T-cell (primary cell): Measurements from ENCODE around the gene IFNLR1. TPM values are rescaled to one million over a fixed set of nuclear protein-coding genes. Genes with fewer than 3 reads are reported as not detected.

Source experiments
- ATAC-seq, 4 experiments: fragments of 200-7000 bp in 3 of 4; fragments of 150-1000 bp in 1 of 4; cut with Tn5 transposase; replicated peaks in 1 of 4; 1 replicate in 3 of 4; 2 replicates in 1 of 4; pipeline ENCODE4 v1.10.0; 2021; ENCODE audit warnings: moderate library complexity in 3 of 4, mild to moderate bottlenecking in 2 of 4, moderate number of reproducible peaks in 1 of 4
- CTCF ChIA-PET, 2 donors: fragments of 300-600 bp; sonication (Branson Sonifier 250); formaldehyde crosslinking; loops; one replicate each; lab custom pipeline; 2022; ENCODE audit warnings: antibody characterized with exemption in 2 of 2; lab: Charles Lee
- POLR2A ChIA-PET, 2 donors: fragments of 300-600 bp; sonication (Branson Sonifier 250); formaldehyde crosslinking; loops; one replicate each; lab custom pipeline; 2022; ENCODE audit warnings: antibody characterized with exemption in 2 of 2; lab: Charles Lee
- DNase-seq, 35 experiments: peaks; one replicate each; pipeline versions ENCODE4 v3.0.0 to v3.0.0-alpha.2; 2013 to 2023
- H3K27ac ChIP-seq: one replicate; pipeline ENCODE4 v1.5.1; 2013; ENCODE audit warnings: low read length
- H3K27me3 ChIP-seq, 2 experiments: replicated peaks in 1 of 2; 1 replicate in 1 of 2; 2 replicates in 1 of 2; pipeline versions ENCODE4 v1.6.1 to v1.7.0; 2013; ENCODE audit warnings: low read length in 1 of 2, mixed read lengths in 1 of 2; ENCODE audit not compliant: control insufficient read depth in 2 of 2, insufficient read depth in 2 of 2; ENCODE audit errors: extremely low read depth in 1 of 2
- H3K36me3 ChIP-seq, 2 donors: 1 replicate in 1 of 2; 2 replicates in 1 of 2; pipeline versions ENCODE4 v1.6.1 to v1.7.0; 2013; ENCODE audit warnings: low read length in 1 of 2; ENCODE audit not compliant: control insufficient read depth in 2 of 2, insufficient read depth in 1 of 2; ENCODE audit errors: extremely low read depth in 1 of 2
- H3K4me1 ChIP-seq, 2 experiments: 1 replicate in 1 of 2; 2 replicates in 1 of 2; pipeline versions ENCODE4 v1.6.1 to v1.7.0; 2013; ENCODE audit warnings: low read length in 2 of 2, mixed read lengths in 1 of 2; ENCODE audit not compliant: insufficient read depth in 2 of 2, control insufficient read depth in 1 of 2; ENCODE audit errors: extremely low read depth in 1 of 2
- H3K4me3 ChIP-seq, 2 donors: 1 replicate in 1 of 2; 2 replicates in 1 of 2; pipeline versions ENCODE4 v1.5.1 to v1.7.0; 2013; ENCODE audit warnings: mild to moderate bottlenecking in 2 of 2, low read length in 1 of 2, moderate library complexity in 1 of 2; ENCODE audit not compliant: control insufficient read depth in 1 of 2; ENCODE audit errors: extremely low read depth in 1 of 2
- H3K9me3 ChIP-seq: 2 replicates; pipeline ENCODE4 v1.7.0; 2013
- H3K27ac Mint-ChIP-seq, 2 donors: one replicate each; pipeline ENCODE4 v1.8.0; 2020 to 2021; ENCODE audit warnings: mild to moderate bottlenecking in 2 of 2, mixed read lengths in 2 of 2
- H3K27me3 Mint-ChIP-seq, 2 donors: one replicate each; pipeline ENCODE4 v1.8.0; 2021 to 2022; ENCODE audit warnings: mixed read lengths in 2 of 2
- H3K36me3 Mint-ChIP-seq: one replicate; pipeline ENCODE4 v1.8.0; 2021; ENCODE audit warnings: mixed read lengths
- H3K4me1 Mint-ChIP-seq, 3 donors: one replicate each; pipeline ENCODE4 v1.8.0; 2020 to 2022; ENCODE audit warnings: mixed read lengths in 3 of 3, mild to moderate bottlenecking in 1 of 3
- H3K4me3 Mint-ChIP-seq, 3 donors: one replicate each; pipeline ENCODE4 v1.8.0; 2020 to 2022; ENCODE audit warnings: mild to moderate bottlenecking in 3 of 3, mixed read lengths in 3 of 3, moderate library complexity in 3 of 3
- H3K9me3 Mint-ChIP-seq, 3 donors: one replicate each; pipeline ENCODE4 v1.8.0; 2020 to 2022; ENCODE audit warnings: mixed read lengths in 3 of 3
- WGBS: methylation state at CpG from one replicate; pipeline ENCODE4 v1.1.5; 2013; ENCODE audit warnings: missing lambda C conversion rate; ENCODE audit not compliant: insufficient coverage; 5-methylcytosine and 5-hydroxymethylcytosine counted together
- total RNA-seq, 35 experiments: library from RNA in 6 of 35; stranded (reverse) in 6 of 35; fragments of 120-200 nt in 1 of 35; gene quantifications; one replicate each; pipeline versions ENCODE4 v1.2.1 to v1.2.4 and lab custom pipeline; 2013 to 2026

IFNLR1 gene
- total RNA-seq, 5 donors from 2014 or later (not counting 1 experiment from before 2014, with no cell fraction given): 2.4 to 7.0 (median 6.0) TPM

DNA sequence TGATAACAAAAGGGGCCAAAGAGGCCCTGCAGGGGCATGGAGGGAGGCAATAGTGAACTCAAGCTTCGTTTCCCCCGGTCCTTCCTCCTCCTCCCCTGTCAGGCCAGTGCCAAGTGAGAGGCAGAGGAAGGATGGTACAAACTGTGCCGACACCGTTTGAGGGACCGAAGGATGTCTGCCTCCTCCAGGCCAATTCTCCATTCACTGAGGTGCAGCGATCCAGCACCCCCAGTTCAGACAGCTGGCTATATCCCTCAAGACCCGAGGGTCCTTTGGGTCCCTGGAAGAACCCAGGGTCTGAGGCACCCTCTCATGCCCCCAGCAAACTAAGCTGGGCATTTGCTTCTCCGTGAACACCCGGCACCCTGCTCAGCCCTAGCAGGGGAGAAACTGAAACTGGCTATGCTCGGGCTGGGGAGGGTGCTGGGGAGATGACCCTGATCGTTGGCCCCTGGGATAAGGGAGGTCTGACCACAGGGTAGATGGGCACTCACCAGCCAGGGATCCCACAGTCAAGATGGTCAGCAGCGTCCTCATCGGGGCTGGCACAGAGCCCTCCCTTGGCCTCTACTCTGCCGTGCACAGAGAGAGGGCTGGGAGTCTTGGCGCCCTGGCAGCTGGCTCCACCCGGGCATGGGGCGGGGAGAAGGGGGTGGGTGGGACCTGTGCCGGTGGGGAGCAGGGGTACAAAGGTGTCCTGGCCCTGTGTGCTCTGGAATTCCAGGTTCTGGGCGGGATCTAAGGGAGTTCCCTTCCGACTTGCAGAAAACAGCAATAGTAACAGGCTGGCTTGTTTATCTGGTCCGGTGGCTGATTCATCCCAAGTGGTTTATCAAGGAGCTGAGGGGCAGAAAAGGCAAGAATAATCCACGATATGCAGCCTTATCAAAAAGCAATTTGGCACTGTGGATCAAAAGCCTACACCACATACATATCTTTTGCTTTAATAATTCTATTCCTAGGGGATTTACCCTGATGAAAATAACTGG is 44.2 kb downstream of the IFNLR1 start, which contains the start of gene IL22RA1:
IL22RA1 (minus strand) TSS at position 595 of the 989 bp plus-strand sequence; CDS start at position 537, 58 bp downstream.
- ChIA-PET CTCF (no interaction called here), POLR2A (no interaction called here)

DNA sequence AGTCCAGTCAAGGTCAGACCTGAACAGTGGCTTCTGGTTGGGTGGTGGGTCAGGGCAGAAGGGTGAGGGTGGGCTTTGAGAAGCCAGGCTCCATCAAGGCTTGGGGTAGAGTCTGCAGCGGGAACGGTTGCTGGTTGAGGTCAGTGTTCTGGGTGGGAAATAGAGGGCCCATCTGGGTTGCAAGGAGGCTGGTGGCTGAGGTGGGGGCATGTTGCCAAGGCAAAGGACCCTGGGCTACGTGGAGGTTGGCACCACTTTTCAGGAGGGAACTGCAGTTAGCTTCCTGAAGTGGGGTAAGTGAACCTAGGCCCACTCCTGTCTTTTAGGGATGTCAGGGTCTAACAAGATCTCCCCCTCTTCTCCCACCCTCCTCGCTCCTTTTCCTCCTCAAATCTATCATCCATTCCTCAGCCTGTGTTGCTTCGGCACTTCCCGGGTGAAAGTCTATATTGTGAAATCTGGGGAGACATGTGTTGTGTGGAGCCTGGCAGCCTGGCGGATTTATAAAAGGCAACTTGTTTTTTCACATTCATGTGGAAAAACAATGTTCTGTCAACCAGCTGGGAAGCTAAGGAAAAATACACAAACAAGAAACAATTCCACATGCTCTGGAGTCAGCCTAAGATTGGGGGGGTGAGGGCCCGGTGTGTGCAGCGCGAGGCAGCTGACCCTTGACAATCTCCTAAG is 45.6 kb downstream of the IFNLR1 start:
- Histone ChIP-seq H3K27me3 (peaks cover 0 to 38% of the 10 kb centered on the region in 2 experiments), H3K9me3 (no peaks in the 10 kb centered on the region), H3K4me1 (peaks cover 0 to 6% of the 10 kb centered on the region in 2 experiments), H3K4me3 (no peak overlapping the region), H3K27ac (no peak overlapping the region), H3K36me3 (no peaks in the 10 kb centered on the region)
- Mint-ChIP-seq H3K27me3 (peaks cover 8 to 13% of the 10 kb centered on the region in 2 donors), H3K27ac (no peak overlapping the region), H3K36me3 (no peaks in the 10 kb centered on the region), H3K4me3 (no peak overlapping the region), H3K4me1 (peaks cover 0 to 4% (median 4%) of the 10 kb centered on the region in 3 donors), H3K9me3 (no peaks in the 10 kb centered on the region)
- 100% methylated on average over 2 of the region's 10 CpGs for WGBS
- DNase-seq: no peak
- ChIA-PET CTCF (no interaction called here), POLR2A (no interaction called here)
- ATAC-seq: no peak

More for the DNA sequence above, 44.2 kb downstream of the IFNLR1 start, which contains the start of gene IL22RA1:
- Mint-ChIP-seq H3K4me3 (no peak within 1 kb of the TSS), H3K4me1 (peaks cover 0 to 4% (median 4%) of the 10 kb centered on the region in 3 donors), H3K36me3 (no peaks in the 10 kb centered on the region), H3K27ac (no peak within 1 kb of the TSS), H3K9me3 (no peaks in the 10 kb centered on the region), H3K27me3 (peaks cover 8 to 18% of the 10 kb centered on the region in 2 donors)
- H3K4me1 ChIP-seq: peaks cover 0 to 6% of the 10 kb centered on the region in 2 experiments
- H3K27ac ChIP-seq: no peak within 1 kb of the TSS
- ATAC-seq (no peak), DNase-seq (no peak)
- H3K27me3 ChIP-seq: peaks cover 0 to 42% of the 10 kb centered on the region in 2 experiments
- H3K36me3 ChIP-seq: no peaks in the 10 kb centered on the region
- no peak within 1 kb of the TSS for H3K4me3 ChIP-seq
- WGBS: 79% methylated on average over 17 of the region's 22 CpGs
- H3K9me3 ChIP-seq: no peaks in the 10 kb centered on the region

DNA sequence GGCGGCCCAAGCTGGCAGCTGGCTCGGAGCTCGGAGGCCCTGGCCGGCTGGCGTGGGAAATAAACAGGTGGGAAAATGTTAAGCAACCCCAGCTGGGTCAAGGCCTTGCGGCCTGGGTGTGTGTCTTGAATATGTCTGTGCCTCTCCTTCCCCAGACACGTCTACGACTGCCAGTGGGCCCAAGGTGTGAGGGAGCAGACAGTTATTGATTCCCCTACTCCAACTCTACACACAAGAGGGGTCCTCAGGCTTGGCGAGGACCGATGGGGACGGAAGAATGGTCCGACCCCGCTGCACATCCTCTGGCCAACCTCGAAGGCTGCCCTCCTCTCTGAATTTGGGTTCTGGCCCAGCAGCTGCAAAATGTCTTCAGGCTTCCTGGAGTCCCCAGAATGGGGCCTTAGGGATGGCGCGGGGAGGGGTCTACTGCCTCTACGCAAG is 46.3 kb downstream of the IFNLR1 start:
- H3K27ac Mint-ChIP-seq: no peak overlapping the region
- peaks cover 8 to 13% of the 10 kb centered on the region in 2 donors for H3K27me3 Mint-ChIP-seq
- no peak for DNase-seq
- H3K4me1 ChIP-seq: peaks cover 0 to 6% of the 10 kb centered on the region in 2 experiments
- peaks cover 0 to 36% of the 10 kb centered on the region in 2 experiments for H3K27me3 ChIP-seq
- H3K9me3 Mint-ChIP-seq: no peaks in the 10 kb centered on the region
- H3K27ac ChIP-seq: no peak overlapping the region
- H3K4me3 Mint-ChIP-seq: no peak overlapping the region
- 84% methylated on average over 8 of the region's 17 CpGs for WGBS
- H3K36me3 ChIP-seq: no peaks in the 10 kb centered on the region
- no peaks in the 10 kb centered on the region for H3K9me3 ChIP-seq
- ChIA-PET POLR2A (no interaction called here), CTCF (no interaction called here)
- no peak overlapping the region for H3K4me3 ChIP-seq
- H3K36me3 Mint-ChIP-seq: no peaks in the 10 kb centered on the region
- ATAC-seq: no peak
- peaks cover 0 to 4% (median 4%) of the 10 kb centered on the region in 3 donors for H3K4me1 Mint-ChIP-seq

DNA sequence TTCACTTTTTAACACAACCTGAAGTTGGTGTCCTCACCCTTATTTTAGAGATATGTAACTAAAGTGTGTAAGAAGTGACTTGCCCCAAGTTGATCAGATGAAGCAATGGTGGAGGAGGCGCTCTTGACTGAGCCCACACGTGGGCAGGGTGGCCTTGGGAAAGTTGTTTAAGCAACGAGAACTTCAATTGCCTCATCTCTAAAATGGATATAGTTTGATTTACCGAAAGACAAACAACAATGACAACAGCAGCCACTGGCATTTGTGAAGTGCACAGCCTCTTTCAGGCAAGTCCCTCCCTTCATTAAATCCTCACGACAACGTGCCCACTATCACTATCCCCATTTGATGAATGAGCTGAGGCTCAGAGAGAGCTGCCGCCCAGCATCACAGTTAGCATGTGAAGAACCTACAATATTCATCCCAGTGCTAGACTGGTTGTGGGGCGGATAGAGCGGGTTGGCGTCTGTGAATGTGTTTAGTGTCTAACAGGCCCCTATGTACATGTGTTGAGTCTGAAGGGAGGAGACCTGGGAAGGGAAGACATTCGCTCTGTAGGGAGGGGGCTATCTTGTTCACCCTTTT is 47.2 kb downstream of the IFNLR1 start:
- ChIA-PET POLR2A (no interaction called here), CTCF (no interaction called here)
- Histone ChIP-seq H3K4me3 (no peak overlapping the region), H3K9me3 (no peaks in the 10 kb centered on the region), H3K4me1 (peaks cover 0 to 6% of the 10 kb centered on the region in 2 experiments), H3K27ac (no peak overlapping the region), H3K36me3 (no peaks in the 10 kb centered on the region), H3K27me3 (peaks cover 0 to 35% of the 10 kb centered on the region in 2 experiments)
- Mint-ChIP-seq H3K4me3 (no peak overlapping the region), H3K27me3 (peaks cover 10 to 13% of the 10 kb centered on the region in 2 donors), H3K36me3 (no peaks in the 10 kb centered on the region), H3K4me1 (peaks cover 0 to 4% (median 4%) of the 10 kb centered on the region in 3 donors), H3K27ac (no peak overlapping the region), H3K9me3 (no peaks in the 10 kb centered on the region)
- WGBS: 80% methylated on average over 1 of the region's 11 CpGs
- no peak for ATAC-seq
- DNase-seq: no peak

DNA sequence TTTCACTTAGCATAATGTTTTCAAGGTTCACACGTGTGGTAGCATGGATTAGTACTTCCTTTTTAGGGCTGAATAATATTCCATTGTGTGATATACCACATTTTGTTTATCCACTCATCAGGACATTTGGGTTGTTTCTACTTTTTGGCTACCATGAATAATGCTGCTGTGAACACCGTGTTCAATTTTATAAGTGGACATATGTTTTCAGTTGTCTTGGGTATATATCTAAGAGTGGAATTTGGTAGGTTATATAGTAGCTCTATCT is 47.9 kb downstream of the IFNLR1 start:
- Mint-ChIP-seq H3K27me3 (peaks cover 10 to 12% of the 10 kb centered on the region in 2 donors), H3K4me1 (peaks cover 0 to 4% (median 4%) of the 10 kb centered on the region in 3 donors), H3K4me3 (no peak overlapping the region), H3K9me3 (no peaks in the 10 kb centered on the region), H3K36me3 (no peaks in the 10 kb centered on the region), H3K27ac (no peak overlapping the region)
- CTCF ChIA-PET: no interaction called here
- Histone ChIP-seq H3K36me3 (no peaks in the 10 kb centered on the region), H3K27ac (no peak overlapping the region), H3K4me3 (no peak overlapping the region), H3K27me3 (peaks cover 0 to 31% of the 10 kb centered on the region in 2 experiments), H3K9me3 (no peaks in the 10 kb centered on the region), H3K4me1 (peaks cover 0 to 6% of the 10 kb centered on the region in 2 experiments)
- POLR2A ChIA-PET: interaction anchor here in 1 of 2 donors (0.6 kb wide), 1 partner anchor 524 kb away, joined by 7 read pairs; no protein-coding TSS in a partner anchor
- ATAC-seq (no peak), DNase-seq (no peak)
- WGBS: no CpG with 5 or more reads among the region's 2 CpGs
